Measurements from ENCODE around the gene EFEMP1.

GRCh38 chr2:55922291-55922907 is 1.2 kb downstream of the EFEMP1 start:
- TF ChIP-seq CTCF (IDR thresholded peaks at IDR 0.05) (no peak), ATF1 (CRISPR knock-in tag; IDR thresholded peaks at IDR 0.05) (no peak), CREB1 (CRISPR knock-in tag; IDR thresholded peaks at IDR 0.05) (no peak), ZBTB43 (CRISPR knock-in tag; IDR thresholded peaks at IDR 0.05) (no peak), FOXP4 (CRISPR knock-in tag; IDR thresholded peaks at IDR 0.05) (no peak), NFYB (CRISPR knock-in tag; conservative IDR thresholded peaks at IDR 0.05; ENCODE audit: low read depth) (no peak), ZNF263 (CRISPR knock-in tag; IDR thresholded peaks at IDR 0.05; ENCODE audit: low read depth) (no peak), ZNF512 (CRISPR knock-in tag; IDR thresholded peaks at IDR 0.05; ENCODE audit: borderline replicate concordance) (no peak), FOXJ3 (CRISPR knock-in tag; IDR thresholded peaks at IDR 0.05; ENCODE audit: borderline replicate concordance) (no peak), ATF6 (CRISPR knock-in tag; IDR thresholded peaks at IDR 0.05) (no peak), NR2C2 (CRISPR knock-in tag; IDR thresholded peaks at IDR 0.05) (no peak)

Measured in WTC11 (cell line).